GM04503 (cell line): ENCODE measurements around the gene NTMT2.
"Not testable (repeated sequence)": the region's sequence is repeated elsewhere in the genome, so short reads cannot be mapped to it uniquely, and the experiment has no call there.

Experiments
- DNase-seq: peaks from one replicate; pipeline ENCODE4 v3.0.0-alpha.2; 2012; ENCODE audit warnings: low read depth

NTMT2 gene

GRCh38 chr1:170157820-170158219 is 12.1 kb downstream of the NTMT2 start:
- no peak for DNase-seq

- peak; percentile 71 for DNase-seq
Observed at GRCh38 chr1:170162459-170163246, 16.9 kb downstream of the NTMT2 start.

- DNase-seq, result no peak
Observed at GRCh38 chr1:170164103-170164763, 18.5 kb downstream of the NTMT2 start.

GRCh38 chr1:170166518-170167180 is 20.9 kb downstream of the NTMT2 start:
- no peak for DNase-seq

- DNase-seq, result peak; percentile 14
Observed at GRCh38 chr1:170168265-170168664, 22.5 kb downstream of the NTMT2 start.

- not testable (repeated sequence) for DNase-seq
Observed at GRCh38 chr1:170170513-170170912, 24.8 kb downstream of the NTMT2 start.

- DNase-seq, result no peak
Observed at GRCh38 chr1:170174395-170174794, 28.6 kb downstream of the NTMT2 start.

- no peak for DNase-seq
Observed at GRCh38 chr1:170175041-170175440, 29.3 kb downstream of the NTMT2 start.

- no peak for DNase-seq
Observed at GRCh38 chr1:170175484-170175883, 29.7 kb downstream of the NTMT2 start.

- no peak for DNase-seq
Observed at GRCh38 chr1:170176772-170177171, 31.0 kb downstream of the NTMT2 start.

GRCh38 chr1:170182442-170182841 is 36.7 kb downstream of the NTMT2 start:
- no peak for DNase-seq

GRCh38 chr1:170192546-170192945 is 46.8 kb downstream of the NTMT2 start:
- DNase-seq, result no peak

- no peak for DNase-seq
Observed at GRCh38 chr1:170194451-170194850, 48.7 kb downstream of the NTMT2 start.

GRCh38 chr1:170196490-170197236 is 50.9 kb downstream of the NTMT2 start:
- no peak for DNase-seq

GRCh38 chr1:170198090-170198489 is 52.3 kb downstream of the NTMT2 start:
- no peak for DNase-seq

- DNase-seq, result no peak
Observed at GRCh38 chr1:170198584-170198983, 52.8 kb downstream of the NTMT2 start.

- DNase-seq, result no peak
Observed at GRCh38 chr1:170200161-170200560, 54.4 kb downstream of the NTMT2 start.

GRCh38 chr1:170200621-170201397 is 55.0 kb downstream of the NTMT2 start:
- DNase-seq, result no peak

- no peak for DNase-seq
Observed at GRCh38 chr1:170203693-170204092, 57.9 kb downstream of the NTMT2 start.

GRCh38 chr1:170204121-170204520 is 58.4 kb downstream of the NTMT2 start:
- no peak for DNase-seq

GRCh38 chr1:170205301-170205700 is 59.5 kb downstream of the NTMT2 start:
- no peak for DNase-seq

GRCh38 chr1:170209125-170209524 is 63.4 kb downstream of the NTMT2 start:
- DNase-seq, result no peak
